Measurements from ENCODE around the gene GPLD1.

The GPLD1 gene

DNA sequence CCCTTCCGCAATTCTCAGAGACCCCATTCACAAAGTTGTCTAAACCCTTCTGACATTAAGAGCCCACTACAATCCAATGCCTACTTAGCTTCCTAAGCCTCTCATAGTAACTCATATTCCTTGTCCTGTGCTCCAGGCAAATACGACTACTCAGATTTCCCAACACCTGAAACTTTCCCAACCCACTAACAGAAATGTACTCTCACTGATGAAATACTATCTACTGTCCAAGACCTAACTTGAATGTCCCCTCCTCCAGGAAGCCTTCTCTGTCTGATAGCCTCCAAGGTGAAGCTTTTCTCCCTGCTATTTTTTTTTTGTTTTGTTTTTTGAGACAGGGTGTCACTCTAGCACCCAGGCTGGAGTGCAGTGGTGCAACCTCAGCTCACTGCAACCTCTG is 30.4 kb downstream of the GPLD1 start:
- no peak for DNase-seq (ENCODE audit: low read depth in 1 of 2, low spot score in 1 of 2)

DNA sequence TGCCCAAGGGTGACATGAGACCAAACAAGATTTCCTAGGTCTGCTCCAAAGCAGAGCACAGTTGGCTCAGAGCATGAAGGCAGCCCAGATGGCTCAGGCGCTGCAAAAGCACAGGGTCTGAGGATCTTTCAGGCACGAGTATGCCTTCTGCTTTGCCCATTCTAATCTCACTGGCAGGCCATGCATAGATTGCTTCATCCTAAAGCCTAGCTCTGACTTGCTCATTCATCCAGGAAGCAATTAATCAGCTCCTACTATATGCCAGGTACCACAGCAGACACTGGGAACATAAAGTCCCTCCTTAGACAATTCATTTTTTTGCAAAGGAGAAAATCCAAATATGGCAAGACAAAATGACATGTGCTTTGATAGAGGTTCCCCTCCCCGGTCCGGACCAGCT is 31.2 kb downstream of the GPLD1 start:
- no peak for DNase-seq (ENCODE audit: low read depth in 1 of 2, low spot score in 1 of 2)

DNA sequence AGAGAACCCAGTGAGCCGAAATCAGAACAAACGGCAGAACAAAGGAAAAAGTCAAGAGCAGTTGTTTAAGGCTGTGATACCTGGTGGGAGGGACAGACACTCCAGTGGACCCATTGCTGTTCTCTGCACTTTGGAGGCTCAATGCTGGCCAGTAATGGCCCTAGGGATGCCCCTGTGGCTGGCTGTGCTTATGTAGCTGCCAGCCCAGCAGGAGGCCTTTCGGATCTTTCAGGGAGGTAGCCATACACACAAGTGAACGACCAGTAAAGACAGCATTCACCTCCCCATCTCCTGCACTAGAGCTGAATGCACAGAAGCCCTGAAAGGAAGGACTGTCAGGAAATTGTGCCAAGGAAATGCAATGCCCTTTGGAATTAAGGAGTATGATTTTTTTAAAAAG is 34.3 kb downstream of the GPLD1 start:
- DNase-seq (ENCODE audit: low read depth in 1 of 2, low spot score in 1 of 2): no peak

DNA sequence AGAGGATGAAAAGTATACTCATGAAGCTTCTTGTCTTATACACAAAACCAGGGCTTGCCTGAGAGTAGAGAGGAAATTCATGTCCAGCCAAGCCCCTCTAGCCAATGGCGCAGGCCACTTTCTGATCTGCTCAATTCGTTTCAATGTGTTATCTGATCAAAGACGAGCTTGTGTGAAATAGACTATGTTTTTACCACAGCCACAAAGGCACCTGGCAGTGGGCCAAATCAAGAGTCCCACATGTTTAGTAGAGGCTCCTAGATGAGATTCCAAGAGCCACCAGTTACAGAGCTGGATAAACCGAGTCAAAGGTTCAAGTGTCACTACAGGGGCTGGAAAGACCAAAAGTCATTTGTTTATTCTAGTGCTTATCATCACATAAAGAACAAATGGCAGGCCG is 34.9 kb downstream of the GPLD1 start:
- DNase-seq (ENCODE audit: low read depth in 1 of 2, low spot score in 1 of 2): no peak

DNA sequence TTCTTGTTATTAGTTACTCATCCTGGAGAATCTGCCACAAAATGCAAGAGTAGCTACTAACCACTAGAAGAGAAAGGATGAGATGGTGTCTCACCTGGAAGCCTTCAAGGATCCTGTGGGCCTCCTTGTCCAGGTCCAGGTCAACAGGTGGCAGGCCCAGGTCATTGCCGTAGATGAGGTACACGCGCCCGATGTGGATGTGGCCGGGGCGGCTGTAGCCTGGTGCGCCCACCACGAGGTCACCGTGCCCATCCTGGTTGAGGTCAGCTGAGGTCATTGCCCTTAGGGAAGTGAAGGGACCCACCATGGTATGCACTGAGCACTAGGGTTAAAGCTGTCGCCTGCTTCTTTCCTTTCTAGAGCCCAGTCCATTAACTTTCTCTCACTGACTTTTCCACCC is 35.5 kb downstream of the GPLD1 start:
- no peak for DNase-seq (ENCODE audit: low read depth in 1 of 2, low spot score in 1 of 2)

DNA sequence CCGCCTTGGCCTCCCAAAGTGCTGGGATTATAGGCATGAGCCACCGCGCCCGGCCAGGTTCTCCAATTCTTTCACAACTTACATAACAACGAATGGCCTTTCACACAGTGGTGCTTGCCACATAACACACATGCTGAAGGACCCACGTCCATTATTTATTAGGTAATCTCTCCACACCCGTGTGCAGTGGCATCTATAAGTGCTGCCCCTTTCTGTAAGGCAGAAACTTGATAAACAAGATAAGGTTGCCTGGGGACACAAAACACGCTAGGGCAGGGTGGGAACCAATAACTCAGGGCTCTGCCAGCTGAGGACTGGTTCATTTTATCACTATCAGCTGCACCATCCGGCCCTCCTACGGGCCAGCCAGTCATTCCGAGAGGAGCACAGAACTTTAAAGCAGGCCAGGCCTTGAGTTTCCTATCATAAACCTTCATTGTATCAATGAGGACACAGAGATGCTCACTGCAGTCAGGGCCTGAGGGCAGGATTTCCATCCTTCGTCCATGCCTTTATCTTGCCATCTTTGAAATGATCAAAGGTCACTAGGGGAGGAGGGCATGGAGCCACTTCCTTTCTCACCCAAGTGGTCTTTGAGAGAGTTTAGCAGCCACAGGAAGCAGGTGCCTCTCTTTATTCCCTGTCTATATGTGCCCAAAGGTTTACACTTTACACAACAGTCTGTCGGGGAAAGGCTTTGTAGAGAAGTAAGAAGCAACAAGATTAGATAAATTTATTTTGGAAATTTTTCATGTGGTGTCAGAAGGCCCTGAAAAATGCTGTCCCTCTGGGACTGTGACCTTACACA is 37.6 kb downstream of the GPLD1 start:
- no peak for DNase-seq (ENCODE audit: low read depth in 1 of 2, low spot score in 1 of 2)

DNA sequence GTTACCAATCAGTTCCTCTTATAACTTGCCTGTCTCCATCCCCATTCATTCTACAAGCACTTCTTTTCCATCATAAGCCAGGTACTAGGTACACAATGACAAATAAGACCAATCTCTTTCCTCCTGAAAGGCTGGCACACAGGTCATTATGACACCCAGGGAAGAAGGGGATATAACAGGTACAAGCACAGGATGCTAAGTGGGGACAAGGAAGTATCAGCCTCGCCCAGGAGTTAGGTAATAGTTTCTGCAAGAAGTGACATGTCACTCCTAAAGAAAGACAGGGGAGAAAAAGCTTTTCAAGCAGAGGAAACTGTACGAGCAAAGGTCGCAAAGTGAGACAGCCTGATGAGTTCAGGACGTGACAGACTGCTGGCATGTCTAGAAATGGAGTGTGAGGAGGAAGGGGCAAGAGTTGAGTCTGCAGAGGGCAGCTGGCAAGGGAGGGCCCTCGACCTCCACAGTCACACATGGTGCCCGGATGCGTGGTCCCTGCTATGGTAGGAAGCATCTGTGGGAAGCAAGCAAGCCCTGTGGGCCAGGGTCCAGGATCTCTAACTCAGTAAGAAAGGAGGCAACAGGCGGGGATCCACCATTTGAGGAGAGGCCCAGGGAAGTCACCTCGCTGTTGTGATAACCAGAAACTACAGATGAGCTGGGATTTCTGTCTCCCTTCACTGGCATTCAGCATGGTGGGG is 40.4 kb downstream of the GPLD1 start:
- DNase-seq (ENCODE audit: low read depth in 1 of 2, low spot score in 1 of 2): no peak

DNA sequence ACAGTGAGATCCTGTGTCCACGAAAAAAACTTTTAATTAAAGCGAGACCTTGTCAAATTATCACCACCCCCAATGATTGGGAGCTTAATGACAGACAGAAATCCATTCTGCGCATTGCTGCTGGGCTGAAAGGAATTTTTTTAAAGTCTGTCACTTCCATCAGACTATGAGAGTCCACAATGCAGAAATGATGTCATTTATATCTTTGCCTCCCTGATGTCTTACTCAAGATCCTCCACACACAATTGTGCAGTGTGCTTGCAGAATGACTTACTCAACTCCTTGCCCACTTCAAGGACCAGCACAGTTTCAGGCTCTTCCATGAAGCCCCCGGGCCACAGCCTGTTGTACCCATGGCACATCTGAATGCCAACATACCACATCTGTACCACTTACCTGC is 41.0 kb downstream of the GPLD1 start:
- no peak for DNase-seq (ENCODE audit: low read depth in 1 of 2, low spot score in 1 of 2)

DNA sequence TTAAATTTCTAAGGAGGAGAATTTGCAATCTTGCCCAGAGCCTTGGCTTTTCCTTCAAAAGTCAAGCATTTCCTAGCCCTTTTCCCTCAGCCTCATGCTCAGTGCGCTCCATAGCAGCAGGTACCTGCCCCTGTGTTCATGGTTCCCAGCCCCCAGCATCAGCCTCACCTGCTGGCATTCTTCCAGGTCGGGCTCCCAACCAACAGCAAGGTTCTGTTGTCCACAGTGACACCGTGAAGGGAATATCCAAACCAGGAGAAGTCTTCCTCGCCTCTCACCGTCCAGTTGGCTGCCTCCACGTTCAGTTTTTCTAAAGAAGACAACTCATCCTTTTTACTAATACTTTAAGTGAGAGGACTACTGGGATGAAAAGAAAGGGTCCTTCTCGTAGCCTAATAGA is 42.7 kb downstream of the GPLD1 start:
- no peak for DNase-seq (ENCODE audit: low read depth in 1 of 2, low spot score in 1 of 2)

DNA sequence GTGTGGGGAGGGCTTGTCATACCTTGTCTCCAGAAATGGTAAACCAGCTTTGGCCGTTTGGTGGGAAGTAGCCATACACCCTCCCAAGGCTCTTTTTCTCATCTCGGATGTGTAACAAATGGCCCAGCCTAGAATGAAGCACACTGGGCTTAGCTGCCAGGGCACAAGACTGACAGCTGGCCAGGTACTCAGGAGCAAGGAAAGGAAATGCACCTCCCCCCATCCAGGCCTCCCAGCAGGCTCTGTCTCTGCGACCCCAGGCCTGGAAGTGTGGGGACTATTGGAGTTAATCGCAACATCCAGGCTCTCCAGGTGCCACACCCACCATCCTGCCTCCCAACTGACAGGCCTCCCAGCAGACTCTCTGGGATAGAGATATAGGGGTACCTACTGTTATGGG is 43.7 kb downstream of the GPLD1 start:
- DNase-seq (ENCODE audit: low read depth in 1 of 2, low spot score in 1 of 2): no peak

DNA sequence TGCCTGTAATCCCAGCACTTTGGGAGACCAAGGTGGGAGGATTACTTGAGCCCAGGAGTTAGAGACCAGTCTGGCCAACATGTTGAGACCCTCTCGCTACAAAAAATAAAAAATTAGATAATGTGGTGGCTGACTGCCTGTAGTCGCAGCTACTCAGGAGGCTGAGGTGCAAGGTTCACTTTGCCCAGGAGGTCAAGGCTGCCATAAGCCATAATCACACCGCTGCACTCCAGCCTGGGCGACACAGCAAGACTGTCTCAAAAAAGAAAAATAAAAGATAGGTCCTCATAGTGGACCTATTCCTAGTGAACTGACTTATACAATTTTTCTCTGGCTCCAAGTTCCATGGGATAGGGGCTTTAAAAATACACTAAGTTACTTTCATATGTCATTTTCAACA is 44.8 kb downstream of the GPLD1 start:
- no peak for DNase-seq (ENCODE audit: low read depth in 1 of 2, low spot score in 1 of 2)

DNA sequence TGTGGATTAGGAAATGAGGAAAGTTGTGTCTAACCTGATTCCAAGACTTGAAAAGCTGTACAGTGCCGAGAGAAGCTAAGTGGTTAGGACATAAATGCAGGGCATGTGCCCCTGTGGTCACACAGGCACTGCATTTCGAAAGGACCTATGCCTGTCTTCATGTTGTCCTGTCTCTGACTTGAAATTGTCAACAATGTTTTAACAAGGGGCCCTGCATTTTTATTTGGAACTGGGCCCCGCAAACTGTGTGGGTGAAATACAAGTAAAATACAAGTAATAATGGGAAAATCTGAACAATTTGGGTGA is 47.8 kb downstream of the GPLD1 start:
- no peak for DNase-seq (ENCODE audit: low read depth in 1 of 2, low spot score in 1 of 2)

DNA sequence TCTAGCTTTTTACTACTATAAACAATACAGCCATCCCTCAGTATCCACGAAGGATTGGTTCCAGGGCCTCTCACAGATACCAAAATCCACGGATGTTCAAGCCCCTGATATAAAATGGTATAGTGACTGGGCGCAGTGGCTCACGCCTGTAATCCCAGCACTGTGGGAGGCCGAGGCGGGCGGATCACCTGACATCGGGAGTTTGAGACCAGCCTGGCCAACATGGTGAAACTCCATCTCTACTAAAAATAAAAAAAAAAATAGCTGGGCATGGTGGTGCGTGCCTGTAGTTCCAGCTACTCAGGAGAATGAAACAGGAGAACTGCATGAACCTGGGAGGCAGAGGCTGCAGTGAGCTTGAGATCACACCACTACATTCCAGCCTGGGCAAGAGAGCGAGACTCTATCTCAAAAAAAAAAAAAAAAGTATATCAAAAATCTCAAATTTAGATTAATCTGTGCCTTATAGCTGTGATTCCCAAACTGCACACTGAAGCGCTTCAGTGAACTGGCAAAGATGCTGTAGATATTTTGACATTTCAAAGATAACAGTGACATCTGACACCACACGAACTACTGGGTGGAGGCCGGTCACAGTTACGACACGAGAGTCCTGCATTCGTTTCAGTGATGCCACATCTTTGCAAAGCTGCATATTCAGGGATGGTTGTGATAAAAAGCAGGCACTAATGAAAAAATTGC is 48.3 kb downstream of the GPLD1 start:
- no peak for DNase-seq (ENCODE audit: low read depth in 1 of 2, low spot score in 1 of 2)

DNA sequence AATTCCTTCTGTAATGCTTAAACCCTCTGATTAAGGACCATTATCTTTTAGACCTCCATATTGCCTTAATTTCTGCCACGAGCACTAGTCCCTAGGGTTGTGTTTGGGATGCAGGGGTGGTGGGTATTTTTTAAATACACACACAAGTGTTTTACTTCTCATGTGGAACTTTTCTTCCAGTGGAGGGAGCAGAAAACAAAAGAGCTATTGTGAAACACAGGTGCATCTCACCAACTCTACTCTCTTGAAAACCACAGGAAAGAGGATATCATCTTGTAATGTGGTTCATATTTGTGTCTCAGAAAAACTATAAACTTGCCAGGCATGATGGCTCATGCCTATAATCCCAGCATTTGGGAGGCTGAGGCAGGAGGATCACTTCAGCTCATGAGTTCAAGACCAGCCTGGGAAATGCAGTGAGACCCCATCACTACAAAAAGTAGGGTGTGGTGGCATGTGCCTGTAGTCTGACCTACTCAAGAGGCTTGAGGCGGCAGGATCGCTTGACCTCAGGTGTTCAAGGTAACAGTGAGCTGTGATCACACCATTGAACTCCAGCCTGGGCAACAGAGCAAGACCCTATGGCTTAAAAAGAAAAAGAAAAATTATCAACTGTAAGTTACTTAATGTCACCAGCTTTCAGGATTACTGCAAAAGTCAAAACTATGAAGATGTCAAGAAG is 49.4 kb downstream of the GPLD1 start:
- DNase-seq (ENCODE audit: low read depth in 1 of 2, low spot score in 1 of 2): no peak

DNA sequence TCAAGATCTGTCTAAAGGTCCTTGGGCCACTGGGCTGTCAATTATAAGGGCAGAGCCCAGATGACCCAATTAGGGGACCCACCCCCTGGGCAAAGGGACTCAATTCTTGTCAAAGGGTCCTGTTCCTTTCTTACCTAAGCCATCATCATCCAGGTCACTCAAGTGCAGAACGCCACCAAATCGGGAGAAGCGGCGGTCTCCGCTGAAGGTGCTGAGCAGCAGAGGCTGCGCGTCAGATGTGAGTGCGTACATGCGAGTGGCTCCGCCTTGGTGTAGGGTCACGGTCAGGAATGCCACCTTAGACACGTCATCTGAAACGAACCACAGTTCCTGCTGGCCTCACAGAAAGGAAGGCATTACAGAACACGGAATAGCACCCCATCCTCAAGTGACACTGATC is 52.4 kb downstream of the GPLD1 start:
- no peak for DNase-seq (ENCODE audit: low read depth in 1 of 2, low spot score in 1 of 2)

DNA sequence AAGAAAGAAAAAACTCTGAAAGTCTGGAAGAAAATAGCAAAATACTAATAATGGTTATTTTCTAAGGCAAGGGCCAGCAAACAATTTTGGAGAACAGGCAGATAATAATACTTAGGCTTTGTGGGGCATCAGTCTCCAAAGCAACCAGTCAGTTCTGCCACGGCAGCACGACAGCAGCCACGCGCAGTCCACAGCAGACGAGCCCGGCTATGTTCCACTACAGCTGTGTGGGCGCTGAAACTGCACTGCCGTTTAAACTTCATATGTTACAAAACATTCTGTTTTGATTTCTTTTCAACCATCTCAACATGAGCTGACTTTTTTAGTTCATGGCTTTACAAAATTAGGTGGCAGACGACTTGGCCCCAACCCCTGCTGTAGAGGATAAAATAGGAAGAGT is 56.8 kb downstream of the GPLD1 start:
- DNase-seq (ENCODE audit: low read depth in 1 of 2, low spot score in 1 of 2): no peak

DNA sequence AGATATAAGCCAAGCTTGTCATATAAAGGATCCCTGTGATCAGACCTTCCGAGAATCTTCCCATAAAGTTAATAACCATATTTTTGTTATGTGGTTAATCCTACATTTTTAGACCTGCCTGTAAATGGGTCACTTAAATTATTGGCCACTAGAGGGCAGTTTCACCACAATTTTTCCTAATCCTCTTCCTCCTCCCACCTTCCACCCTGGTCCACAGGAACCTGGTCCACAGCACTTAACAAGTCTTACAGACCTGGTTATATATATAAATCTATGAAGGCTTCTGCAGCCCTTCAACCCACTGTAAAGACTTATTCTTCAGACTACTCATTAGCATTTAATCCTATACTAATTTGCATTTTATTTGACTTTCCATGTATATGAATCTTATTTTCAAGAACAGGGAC is 58.3 kb downstream of the GPLD1 start:
- no peak for DNase-seq (ENCODE audit: low read depth in 1 of 2, low spot score in 1 of 2)

DNA sequence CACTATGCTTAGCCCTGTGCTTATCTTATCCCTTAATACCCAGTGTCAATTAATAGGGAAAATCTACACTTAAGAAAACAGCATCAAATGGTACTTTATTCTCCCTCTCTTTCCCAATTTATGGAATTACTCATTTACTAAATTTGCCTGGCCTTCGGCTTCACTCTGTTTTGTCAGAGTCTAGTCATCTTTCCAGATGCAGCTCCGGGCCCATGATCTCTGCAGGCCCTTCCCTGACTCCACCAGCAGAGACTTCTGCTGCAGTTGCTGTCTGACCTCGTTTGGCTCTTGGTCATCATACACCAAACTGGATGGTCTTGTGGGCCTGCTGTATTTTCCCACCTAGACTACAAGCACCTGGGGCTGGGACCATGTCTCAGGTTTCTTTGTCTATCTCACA is 59.3 kb downstream of the GPLD1 start:
- no peak for DNase-seq (ENCODE audit: low read depth in 1 of 2, low spot score in 1 of 2)

DNA sequence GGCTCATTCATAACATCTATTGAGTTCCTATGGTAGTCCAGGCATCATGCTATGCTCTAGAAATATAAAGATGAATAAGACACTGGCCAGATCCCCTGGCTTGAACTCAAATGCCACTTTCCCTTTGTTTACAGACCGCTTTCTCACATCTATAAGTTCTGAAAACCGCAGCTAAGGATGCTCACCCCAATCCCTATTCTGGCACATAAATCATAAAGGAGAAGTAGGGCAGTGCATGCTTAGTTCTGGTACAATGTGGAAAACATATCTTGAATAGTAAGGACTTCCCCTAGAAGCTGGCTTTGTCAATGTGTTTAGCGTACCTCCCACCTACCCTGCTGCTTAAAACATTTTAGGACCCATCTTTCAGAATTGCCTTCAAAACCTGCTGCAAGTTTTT is 60.2 kb downstream of the GPLD1 start:
- no peak for DNase-seq (ENCODE audit: low read depth in 1 of 2, low spot score in 1 of 2)

DNA sequence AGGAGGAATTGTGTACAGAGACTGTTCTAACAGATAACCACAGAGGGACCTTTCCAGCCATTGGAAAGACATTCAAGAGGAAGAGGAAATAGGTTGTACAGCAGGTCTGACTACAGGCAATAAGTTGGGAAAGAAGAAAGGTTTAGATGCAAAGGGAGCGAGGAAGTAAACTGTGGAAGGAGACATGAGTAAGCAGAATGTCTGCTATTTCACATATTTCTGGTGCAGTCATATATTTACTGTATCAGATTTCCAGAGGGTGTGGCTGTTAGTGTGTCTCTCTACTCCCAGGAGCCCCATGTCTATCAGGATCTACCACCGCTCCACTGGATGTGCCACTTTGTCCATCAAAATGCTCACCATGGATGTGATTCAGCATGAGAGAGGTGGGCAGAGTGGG is 60.8 kb downstream of the GPLD1 start:
- no peak for DNase-seq (ENCODE audit: low read depth in 1 of 2, low spot score in 1 of 2)

DNA sequence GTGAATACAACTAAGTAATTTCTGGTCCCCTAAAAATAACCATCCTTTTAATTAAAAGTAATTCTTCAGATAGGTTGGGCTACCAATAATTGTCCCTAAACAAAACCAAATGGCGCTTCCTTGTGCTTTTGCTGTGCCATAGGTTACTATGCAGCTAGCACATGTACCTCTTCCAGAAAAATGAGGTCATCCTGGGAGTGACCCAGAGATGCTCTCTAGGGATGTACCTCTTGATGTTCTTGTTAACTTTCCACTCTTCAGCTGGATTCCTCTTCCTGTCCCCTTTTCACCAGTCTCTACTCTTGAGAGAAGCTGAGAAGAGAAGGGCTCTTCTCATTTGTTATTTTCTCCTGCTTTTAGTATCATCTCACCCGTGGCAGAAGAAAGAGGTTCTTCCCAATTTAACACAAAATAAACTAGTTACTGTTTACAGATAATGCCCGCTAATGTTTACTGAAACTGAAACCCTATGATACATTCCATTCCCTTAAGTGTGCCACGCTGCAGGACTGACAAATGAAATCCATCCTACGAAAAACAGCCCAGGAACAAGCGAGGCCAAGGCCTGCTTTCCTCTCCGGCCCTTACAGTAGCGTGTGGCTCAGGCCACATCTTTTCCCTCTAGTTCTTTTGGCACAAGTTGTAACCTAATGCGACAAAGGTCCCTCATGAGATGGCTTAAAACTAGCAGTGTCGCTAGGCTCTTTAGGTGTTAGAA is 62.5 kb downstream of the GPLD1 start:
- no peak for DNase-seq (ENCODE audit: low read depth in 1 of 2, low spot score in 1 of 2)

Measured in activated T-helper 1 cell treated with anti-CD3 and anti-CD28 coated beads, Interleukin-2, amount 50 U/mL, for 16 hours (primary cell).